SU-DHL-6 (cell line): Measurements from ENCODE around the gene SRPK3.

ENCODE experiments used
- H2AFZ ChIP-seq: fragments of 200-600 bp; sonication (generic); 2 replicates; pipeline ENCODE4 v1.6.1; 2014; ENCODE audit warnings: low read depth, mild to moderate bottlenecking, moderate library complexity, mixed read lengths, antibody characterized with exemption, low read length; ENCODE audit not compliant: severe bottlenecking
- H3F3A ChIP-seq: fragments of 200-600 bp; shearing (Covaris generic); 2 replicates; pipeline ENCODE4 v1.6.0; 2016; ENCODE audit warnings: antibody characterized with exemption, mild to moderate bottlenecking; ENCODE audit not compliant: insufficient read depth
- H3K27ac ChIP-seq: fragments of 200-600 bp; sonication (generic); 2 replicates; pipeline ENCODE4 v1.5.1; 2016; ENCODE audit warnings: low read depth, mild to moderate bottlenecking, low read length, moderate library complexity, mixed read lengths
- H3K27me3 ChIP-seq: fragments of 200-600 bp; sonication (generic), shearing (Covaris generic); 2 replicates; pipeline ENCODE4 v1.6.0; 2014; ENCODE audit warnings: mild to moderate bottlenecking, low read length
- H3K36me3 ChIP-seq: fragments of 200-600 bp; sonication (generic); 2 replicates; pipeline ENCODE4 v1.6.1; 2014; ENCODE audit warnings: mild to moderate bottlenecking, low read length, mixed read lengths
- H3K4me2 ChIP-seq: fragments of 300-600, 200-600 bp; shearing (Covaris generic), sonication (generic); 2 replicates; pipeline ENCODE4 v1.6.0; 2014; ENCODE audit warnings: low read length, low read depth, mild to moderate bottlenecking; ENCODE audit not compliant: poor library complexity, severe bottlenecking
- H3K4me3 ChIP-seq: fragments of 200-600 bp; sonication (generic); 2 replicates; pipeline ENCODE4 v1.5.1; 2014; ENCODE audit warnings: antibody characterized with exemption, low read length, mild to moderate bottlenecking, mixed read lengths; ENCODE audit not compliant: insufficient read depth, poor library complexity, severe bottlenecking
- H3K79me2 ChIP-seq: fragments of 200-600 bp; sonication (generic); 2 replicates; pipeline ENCODE4 v1.6.1; 2014; ENCODE audit warnings: mild to moderate bottlenecking, low read length, moderate library complexity; ENCODE audit not compliant: insufficient read depth
- H3K9ac ChIP-seq: fragments of 200-600 bp; sonication (generic); 2 replicates; pipeline ENCODE4 v1.7.0; 2014; ENCODE audit warnings: mild to moderate bottlenecking, low read length
- H3K9me2 ChIP-seq: fragments of 200-600 bp; sonication (generic); replicated peaks from 2 replicates; pipeline ENCODE4 v1.6.1; 2014; ENCODE audit warnings: low read length; ENCODE audit not compliant: insufficient read depth
- H3K9me3 ChIP-seq: fragments of 200-600 bp; sonication (generic); 2 replicates; pipeline ENCODE4 v1.6.1; 2014; ENCODE audit warnings: low read length, mixed read lengths; ENCODE audit not compliant: insufficient read depth
- H4K20me1 ChIP-seq: fragments of 200-600 bp; sonication (generic); 2 replicates; pipeline ENCODE4 v1.6.1; 2014; ENCODE audit warnings: low read depth, mild to moderate bottlenecking, antibody characterized with exemption, low read length, moderate library complexity, mixed read lengths
- CTCF ChIP-seq: fragments of 200-600 bp; sonication (generic); IDR thresholded peaks from one replicate; pipeline ENCODE4 v1.5.1; 2017; ENCODE audit warnings: antibody characterized with exemption, mild to moderate bottlenecking, low read length, moderate library complexity; ENCODE audit not compliant: insufficient read depth, poor library complexity, severe bottlenecking
- EZH2phosphoT487 ChIP-seq: fragments of 200-600 bp; sonication (generic), shearing (Covaris generic); conservative IDR thresholded peaks from 2 replicates; pipeline ENCODE4 v1.6.1; 2018; ENCODE audit warnings: mild to moderate bottlenecking, antibody characterized with exemption, low read length, moderate library complexity, mixed read lengths

Gene SRPK3

GRCh38 chrX:153829549-153829798 lies 48.6 kb downstream of the SRPK3 start:
- H3K27ac ChIP-seq: no peak overlapping the region
- no peaks in the 10 kb centered on the region for H3K27me3 ChIP-seq
- H4K20me1 ChIP-seq: no peaks in the 10 kb centered on the region
- H3K36me3 ChIP-seq: no peaks in the 10 kb centered on the region
- no peaks in the 10 kb centered on the region for H3K9me3 ChIP-seq
- no peak overlapping the region for H3K4me2 ChIP-seq
- no peak for TF ChIP-seq EZH2phosphoT487
- TF ChIP-seq CTCF: no peak
- H3K79me2 ChIP-seq: no peaks in the 10 kb centered on the region
- H3K4me3 ChIP-seq: no peak overlapping the region
- no peaks in the 10 kb centered on the region for H3F3A ChIP-seq
- H3K9ac ChIP-seq: no peak overlapping the region
- H2AFZ ChIP-seq: no peak overlapping the region
- H3K9me2 ChIP-seq: no peaks in the 10 kb centered on the region

- Histone ChIP-seq H2AFZ (no peak within 1 kb of the TSS), H3K9me2 (no peaks in the 10 kb centered on the region), H3K27ac (no peak within 1 kb of the TSS), H3K36me3 (no peaks in the 10 kb centered on the region), H3K9me3 (no peaks in the 10 kb centered on the region), H4K20me1 (no peaks in the 10 kb centered on the region), H3F3A (no peaks in the 10 kb centered on the region), H3K79me2 (no peaks in the 10 kb centered on the region), H3K4me3 (no peak within 1 kb of the TSS), H3K27me3 (no peaks in the 10 kb centered on the region), H3K9ac (no peak within 1 kb of the TSS), H3K4me2 (no peak within 1 kb of the TSS)
- TF ChIP-seq EZH2phosphoT487 (no peak), CTCF (no peak)
Measured at GRCh38 chrX:153829799-153830639, 49.2 kb downstream of the SRPK3 start, which contains the start of gene PDZD4. TSS of gene PDZD4 (minus strand) at chrX:153830544. CDS start at chrX:153830298, 246 bp downstream.

DNA sequence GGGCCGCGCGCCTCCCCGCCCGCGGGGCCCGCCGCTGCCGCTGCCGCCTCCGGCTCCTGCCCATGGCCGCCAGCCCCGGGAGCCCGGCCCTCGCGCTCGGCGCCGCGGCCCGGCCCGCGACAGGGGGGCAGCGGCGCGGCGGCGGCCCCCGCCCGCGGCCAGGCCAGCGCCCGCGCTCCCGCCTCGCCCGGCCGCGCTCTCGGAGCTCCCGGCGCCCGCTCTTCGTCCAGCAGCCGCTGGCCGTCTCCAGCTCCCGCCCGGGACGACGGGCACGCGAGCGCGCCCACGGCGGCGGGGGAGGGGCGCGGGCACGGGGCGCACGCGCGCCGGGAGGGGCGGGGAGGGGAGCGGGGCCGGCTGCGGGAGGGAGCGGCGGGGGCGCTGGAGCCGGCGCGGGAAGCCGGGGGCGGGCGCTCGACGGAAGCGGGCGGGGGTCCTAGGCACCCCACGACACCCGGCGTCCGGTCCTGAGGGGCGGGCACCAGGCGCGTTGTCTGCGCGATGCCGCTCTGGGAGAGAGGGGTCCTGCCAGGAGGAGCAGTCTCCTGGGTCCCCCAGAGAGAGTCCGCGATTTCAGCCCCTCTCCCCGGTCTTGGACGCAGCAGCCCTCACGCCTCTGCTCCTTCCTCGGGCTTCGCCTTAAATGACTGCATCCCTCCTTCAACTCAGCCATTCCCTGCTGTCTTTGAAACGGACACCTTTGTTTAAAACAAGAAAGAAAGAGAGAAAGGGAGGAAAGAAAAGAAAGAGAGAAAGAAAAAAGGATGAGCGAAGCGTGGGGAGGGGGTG lies 50.0 kb downstream of the SRPK3 start:
- Histone ChIP-seq H3F3A (no peaks in the 10 kb centered on the region), H3K27me3 (no peaks in the 10 kb centered on the region), H3K4me3 (no peak overlapping the region), H3K79me2 (no peaks in the 10 kb centered on the region), H3K36me3 (no peaks in the 10 kb centered on the region), H3K4me2 (no peak overlapping the region), H3K9ac (no peak overlapping the region), H3K9me3 (no peaks in the 10 kb centered on the region), H2AFZ (no peak overlapping the region), H3K27ac (no peak overlapping the region), H3K9me2 (no peaks in the 10 kb centered on the region), H4K20me1 (no peaks in the 10 kb centered on the region)
- TF ChIP-seq EZH2phosphoT487 (no peak), CTCF (no peak)
